KMS-11 (cell line): Measurements from ENCODE around the gene NUDT16L1.
A peak's percentile ranks its signal among the peaks of the same experiment; 100 is the strongest.

ENCODE experiments used
- H2AFZ ChIP-seq: fragments of 200-600 bp; sonication (generic); 2 replicates; pipeline ENCODE4 v1.6.1; 2016; ENCODE audit warnings: antibody characterized with exemption, mixed run types, low read depth
- H3K27ac ChIP-seq: fragments of 200-600 bp; sonication (generic); 2 replicates; pipeline ENCODE4 v1.6.1; 2016; ENCODE audit warnings: mild to moderate bottlenecking, mixed run types
- H3K27me3 ChIP-seq: fragments of 200-600 bp; sonication (generic); 2 replicates; pipeline ENCODE4 v1.6.1; 2017; ENCODE audit warnings: mild to moderate bottlenecking, low read depth, mixed run types, moderate library complexity; ENCODE audit not compliant: insufficient read depth
- H3K36me3 ChIP-seq: fragments of 200-600 bp; sonication (generic); 2 replicates; pipeline ENCODE4 v1.6.1; 2017; ENCODE audit warnings: mild to moderate bottlenecking, mixed run types; ENCODE audit not compliant: insufficient read depth
- H3K4me1 ChIP-seq: fragments of 200-600 bp; sonication (generic); 2 replicates; pipeline ENCODE4 v1.6.1; 2016; ENCODE audit warnings: mild to moderate bottlenecking, low read depth, mixed run types; ENCODE audit not compliant: poor library complexity, severe bottlenecking
- H3K4me2 ChIP-seq: fragments of 200-600 bp; sonication (generic); 2 replicates; pipeline ENCODE4 v1.7.0; 2016; ENCODE audit warnings: mild to moderate bottlenecking, mixed run types
- H3K4me3 ChIP-seq: fragments of 200-600 bp; sonication (generic); IDR thresholded peaks from 2 replicates; pipeline ENCODE4 v1.6.1; 2017; ENCODE audit warnings: low read depth, low read length, mixed read lengths; ENCODE audit not compliant: insufficient read depth
- H3K79me2 ChIP-seq: fragments of 200-600 bp; sonication (generic); 2 replicates; pipeline ENCODE4 v1.6.1; 2016; ENCODE audit warnings: low read depth, mixed run types; ENCODE audit not compliant: insufficient read depth
- H3K9ac ChIP-seq: fragments of 200-600 bp; sonication (generic); 2 replicates; pipeline ENCODE4 v1.6.1; 2016; ENCODE audit warnings: mild to moderate bottlenecking, mixed run types
- H4K20me1 ChIP-seq: fragments of 200-600 bp; sonication (generic); 2 replicates; pipeline ENCODE4 v1.6.1; 2016; ENCODE audit warnings: mild to moderate bottlenecking, mixed run types; ENCODE audit not compliant: insufficient read depth
- CTCF ChIP-seq: fragments of 200-600 bp; sonication (generic); conservative IDR thresholded peaks from 2 replicates; pipeline ENCODE4 v1.6.1; 2017; ENCODE audit warnings: low read depth, mild to moderate bottlenecking, antibody characterized with exemption, low read length, moderate library complexity, mixed read lengths

Gene NUDT16L1

DNA sequence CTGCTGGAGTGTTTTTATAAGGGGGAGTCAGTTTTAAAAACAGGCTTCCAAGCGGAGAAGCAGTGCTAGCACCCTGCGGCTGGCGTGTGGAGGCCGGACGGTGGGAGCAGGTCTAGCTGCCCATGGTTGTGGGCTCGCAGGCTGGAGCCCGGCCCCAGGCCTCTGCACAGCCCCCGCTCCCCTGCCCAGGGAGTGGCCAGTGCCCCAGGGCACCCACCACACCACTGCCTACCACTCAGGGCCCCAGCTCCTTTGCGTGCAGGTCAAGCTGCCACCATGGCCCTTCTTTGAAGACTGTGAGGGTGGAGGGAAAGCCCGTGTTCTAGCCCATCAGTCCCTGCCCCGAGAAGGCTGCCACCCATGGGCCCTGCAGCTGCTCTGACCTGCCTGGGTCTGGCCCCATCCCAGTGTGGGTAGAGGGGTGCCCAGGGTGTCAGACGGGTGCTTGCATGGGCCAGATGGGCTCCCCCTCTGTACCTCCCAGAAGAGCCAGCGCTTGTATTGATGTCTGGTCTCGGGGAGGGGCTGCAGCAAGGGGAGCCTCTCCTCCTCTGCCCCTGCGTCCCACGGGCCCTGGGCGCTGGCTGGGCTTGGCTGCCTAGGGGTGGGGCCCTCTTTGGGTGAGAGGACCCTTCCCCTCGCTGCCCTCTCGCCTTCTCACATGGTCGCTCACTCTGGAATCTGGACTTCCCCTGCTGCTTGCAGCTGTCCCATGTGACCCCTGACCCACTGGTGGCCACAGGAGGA, 1.5 kb upstream of the NUDT16L1 start:
- peaks cover 13% of the 10 kb centered on the region for H3K4me1 ChIP-seq
- peak overlapping the region; percentile 75 for H3K4me2 ChIP-seq
- peaks cover 4% of the 10 kb centered on the region; the same call in 1 of the 2 replicates for H3K36me3 ChIP-seq
- no peaks in the 10 kb centered on the region for H3K27me3 ChIP-seq
- no peak for TF ChIP-seq CTCF
- no peak overlapping the region for H3K4me3 ChIP-seq
- H4K20me1 ChIP-seq: no peaks in the 10 kb centered on the region
- H3K27ac ChIP-seq: no peak overlapping the region
- no peak overlapping the region for H2AFZ ChIP-seq
- peaks cover 7% of the 10 kb centered on the region; the same call in 1 of the 2 replicates for H3K79me2 ChIP-seq
- no peak overlapping the region for H3K9ac ChIP-seq

- Histone ChIP-seq H3K9ac (peak overlapping the region; percentile 82; the same call in 1 of the 2 replicates), H4K20me1 (no peaks in the 10 kb centered on the region), H3K4me3 (no peak overlapping the region), H3K27ac (no peak overlapping the region), H3K36me3 (peaks cover 4% of the 10 kb centered on the region; the same call in 1 of the 2 replicates), H2AFZ (peak overlapping the region; percentile 58), H3K4me1 (peaks cover 13% of the 10 kb centered on the region), H3K79me2 (peaks cover 7% of the 10 kb centered on the region; the same call in 1 of the 2 replicates), H3K27me3 (no peaks in the 10 kb centered on the region), H3K4me2 (peak overlapping the region; percentile 75)
- TF ChIP-seq CTCF: no peak
Measured at GRCh38 chr16:4692460-4693295, 684 bp upstream of the NUDT16L1 start.

DNA sequence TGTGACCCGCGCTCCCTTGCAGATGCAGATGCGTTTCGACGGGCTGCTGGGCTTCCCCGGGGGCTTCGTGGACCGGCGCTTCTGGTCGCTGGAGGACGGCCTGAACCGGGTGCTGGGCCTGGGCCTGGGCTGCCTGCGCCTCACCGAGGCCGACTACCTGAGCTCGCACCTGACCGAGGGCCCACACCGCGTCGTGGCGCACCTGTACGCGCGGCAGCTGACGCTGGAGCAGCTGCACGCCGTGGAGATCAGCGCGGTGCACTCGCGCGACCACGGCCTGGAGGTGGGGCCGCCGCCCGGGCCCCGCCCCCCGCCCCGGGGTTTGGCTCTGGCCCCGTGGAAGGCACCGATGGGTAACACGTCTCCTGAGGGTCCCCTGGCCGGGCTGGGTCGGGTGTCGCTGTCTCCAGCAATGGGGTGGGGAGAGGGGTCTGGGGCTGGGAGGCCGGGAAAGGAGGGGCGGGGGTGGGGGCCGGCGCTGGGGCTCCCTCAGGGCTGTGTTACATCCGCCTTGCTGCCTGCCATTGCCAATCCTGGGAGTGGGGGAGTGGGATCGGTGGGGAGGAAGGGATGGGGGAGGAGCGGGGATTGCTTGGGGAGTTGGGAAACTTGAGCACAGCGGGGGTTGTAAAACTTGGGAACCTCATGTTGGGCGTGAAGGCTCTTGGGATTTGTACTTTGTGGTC, 737 bp downstream of the NUDT16L1 start:
- Histone ChIP-seq H2AFZ (peak overlapping the region; percentile 58), H3K27me3 (no peaks in the 10 kb centered on the region), H3K4me3 (no peak overlapping the region), H3K9ac (peak overlapping the region; percentile 82), H3K36me3 (peaks cover 4% of the 10 kb centered on the region; the same call in 1 of the 2 replicates), H3K4me2 (peak overlapping the region; percentile 57), H4K20me1 (no peaks in the 10 kb centered on the region), H3K27ac (peak overlapping the region; percentile 53; the same call in 1 of the 2 replicates), H3K4me1 (peaks cover 13% of the 10 kb centered on the region), H3K79me2 (peaks cover 7% of the 10 kb centered on the region; the same call in 1 of the 2 replicates)
- TF ChIP-seq CTCF: no peak
